Measurements from ENCODE around the gene TRANK1.

DNA sequence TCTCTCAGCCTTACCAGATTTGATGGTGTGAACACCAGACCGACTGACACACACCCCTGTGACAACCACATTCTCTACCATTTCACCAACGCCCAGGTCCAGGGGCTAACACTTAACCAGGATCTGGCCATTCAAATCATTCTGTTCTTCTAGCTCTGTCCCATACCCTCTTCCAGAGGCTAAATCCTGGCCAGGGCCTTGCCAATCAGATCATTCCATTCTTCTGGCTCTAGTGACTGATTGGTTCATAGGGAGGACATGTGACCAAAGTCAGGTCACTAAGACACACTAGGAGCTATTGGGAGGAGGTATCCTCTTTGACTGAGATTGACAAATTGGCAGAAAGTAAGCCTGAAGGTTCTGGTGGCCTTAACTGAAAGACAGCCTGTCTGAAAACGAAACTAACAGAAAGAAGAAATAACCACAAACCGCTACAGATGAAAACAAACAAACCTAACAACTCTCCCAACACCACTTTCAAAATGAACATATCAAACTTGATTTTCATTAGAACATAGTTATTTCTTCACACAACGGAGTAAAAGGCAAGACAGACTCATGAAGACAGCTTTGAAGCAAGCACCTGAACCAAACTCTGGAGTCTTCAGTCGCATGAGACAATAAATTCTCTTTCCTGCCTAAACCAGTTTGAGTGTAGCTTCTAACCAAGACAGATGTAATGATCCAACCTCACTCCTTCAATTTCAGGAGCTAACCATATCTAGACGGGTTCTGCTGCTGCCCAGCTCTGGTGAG is 68.5 kb downstream of the TRANK1 start:
- TF ChIP-seq CTCF (IDR thresholded peaks at IDR 0.05), result no peak
- TF ChIP-seq POLR2A (IDR thresholded peaks at IDR 0.05), result no peak
